GM12875 (cell line): ENCODE results near the gene ALAS1.

Experiments used
- H3K4me3 ChIP-seq: one replicate; pipeline ENCODE4 v1.5.1; 2011; ENCODE audit warnings: low read depth, low read length, control low read depth
- TF ChIP-seq, protein P1 (sequence below): IDR thresholded peaks from 2 replicates; pipeline ENCODE4 v1.5.1; 2011; ENCODE audit warnings: low read depth, mild to moderate bottlenecking, control low read depth, inconsistent platforms, low read length, moderate library complexity, borderline replicate concordance; ENCODE audit not compliant: insufficient read depth

Gene ALAS1

DNA sequence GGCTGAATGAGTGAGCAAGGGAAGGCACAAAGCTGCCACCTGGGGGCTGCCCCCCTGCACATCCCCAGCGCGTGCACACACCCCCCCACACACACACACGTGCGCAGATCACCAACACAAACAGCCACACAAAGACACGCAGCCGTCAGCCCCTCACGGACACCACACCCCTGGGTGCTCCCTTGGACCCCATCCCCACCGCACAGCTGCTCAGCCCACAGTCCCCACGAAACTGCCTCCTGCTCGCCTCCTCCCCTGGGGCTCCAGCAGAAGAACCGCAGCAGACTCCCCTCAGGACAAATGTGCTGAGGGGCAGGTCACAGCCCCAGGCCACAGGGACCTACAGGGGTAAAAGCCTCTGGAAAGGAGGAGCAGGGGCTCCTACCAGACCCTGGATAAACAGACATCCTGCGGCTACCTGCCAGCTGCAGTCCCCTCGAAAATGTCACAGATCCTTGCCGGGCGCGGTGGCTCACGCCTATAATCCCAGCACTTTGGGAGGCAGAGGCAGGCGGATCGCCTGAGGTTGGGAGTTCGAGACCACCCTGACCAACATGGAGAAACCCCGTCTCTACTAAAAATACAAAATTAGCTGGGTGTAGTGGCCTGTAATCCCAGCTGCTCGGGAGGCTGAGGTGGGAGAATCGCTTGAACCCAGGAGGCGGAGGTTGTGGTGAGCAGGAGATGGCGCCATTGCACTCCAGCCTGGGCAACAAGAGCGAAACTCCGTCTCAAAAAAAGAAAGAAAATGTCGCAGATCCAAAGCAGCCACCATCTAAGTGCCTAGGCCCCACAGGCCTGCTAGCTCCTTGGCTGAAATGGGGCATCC is 34.5 kb downstream of the ALAS1 start:
- TF ChIP-seq, protein P1, sequence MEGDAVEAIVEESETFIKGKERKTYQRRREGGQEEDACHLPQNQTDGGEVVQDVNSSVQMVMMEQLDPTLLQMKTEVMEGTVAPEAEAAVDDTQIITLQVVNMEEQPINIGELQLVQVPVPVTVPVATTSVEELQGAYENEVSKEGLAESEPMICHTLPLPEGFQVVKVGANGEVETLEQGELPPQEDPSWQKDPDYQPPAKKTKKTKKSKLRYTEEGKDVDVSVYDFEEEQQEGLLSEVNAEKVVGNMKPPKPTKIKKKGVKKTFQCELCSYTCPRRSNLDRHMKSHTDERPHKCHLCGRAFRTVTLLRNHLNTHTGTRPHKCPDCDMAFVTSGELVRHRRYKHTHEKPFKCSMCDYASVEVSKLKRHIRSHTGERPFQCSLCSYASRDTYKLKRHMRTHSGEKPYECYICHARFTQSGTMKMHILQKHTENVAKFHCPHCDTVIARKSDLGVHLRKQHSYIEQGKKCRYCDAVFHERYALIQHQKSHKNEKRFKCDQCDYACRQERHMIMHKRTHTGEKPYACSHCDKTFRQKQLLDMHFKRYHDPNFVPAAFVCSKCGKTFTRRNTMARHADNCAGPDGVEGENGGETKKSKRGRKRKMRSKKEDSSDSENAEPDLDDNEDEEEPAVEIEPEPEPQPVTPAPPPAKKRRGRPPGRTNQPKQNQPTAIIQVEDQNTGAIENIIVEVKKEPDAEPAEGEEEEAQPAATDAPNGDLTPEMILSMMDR = no peak
- no peak overlapping the region for H3K4me3 ChIP-seq

DNA sequence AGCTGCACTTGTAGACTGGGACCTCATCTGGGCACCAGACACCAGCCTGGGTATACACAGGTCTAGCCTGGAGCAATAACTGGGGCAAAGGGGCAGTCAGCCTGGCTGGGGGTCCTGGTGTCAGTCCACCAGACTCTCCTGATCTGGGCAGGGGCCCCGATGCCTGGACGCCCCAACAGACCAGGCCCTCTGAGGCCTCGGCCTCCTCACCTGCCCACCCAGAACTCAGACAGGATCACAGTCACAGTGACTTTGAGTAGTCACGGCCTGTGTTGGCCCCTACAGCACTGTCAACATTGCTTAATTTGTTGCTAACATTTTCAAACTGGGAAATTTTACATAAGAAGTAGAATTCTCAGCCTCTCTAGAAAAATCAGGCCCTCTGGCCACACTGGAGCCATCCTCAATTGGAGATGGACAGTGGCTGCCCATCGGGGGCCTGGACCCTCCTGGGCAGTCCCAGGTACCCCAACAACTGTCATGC is 35.2 kb downstream of the ALAS1 start:
- no peak overlapping the region for H3K4me3 ChIP-seq
- TF ChIP-seq, protein P1 = no peak

DNA sequence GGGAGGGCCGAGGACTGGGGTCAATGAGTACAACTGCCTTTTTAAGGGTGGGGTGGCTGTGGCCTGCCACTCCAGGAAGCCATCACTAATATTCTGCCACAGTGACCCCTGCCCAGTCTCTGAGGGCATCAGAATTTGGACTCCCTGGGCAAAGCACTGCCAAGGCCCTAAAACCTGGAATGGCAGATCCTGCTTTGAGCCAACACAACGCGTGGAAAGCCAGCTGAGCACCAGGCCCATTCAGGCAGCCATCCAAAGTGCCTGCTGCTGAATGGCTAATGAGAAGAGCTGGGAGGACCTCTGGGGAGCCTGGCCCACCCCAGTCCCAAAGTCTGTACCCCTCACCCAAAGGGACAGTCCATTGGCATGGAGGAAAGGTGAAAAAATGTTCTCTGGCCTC is 36.0 kb downstream of the ALAS1 start:
- TF ChIP-seq, protein P1 = no peak
- H3K4me3 ChIP-seq = no peak overlapping the region

DNA sequence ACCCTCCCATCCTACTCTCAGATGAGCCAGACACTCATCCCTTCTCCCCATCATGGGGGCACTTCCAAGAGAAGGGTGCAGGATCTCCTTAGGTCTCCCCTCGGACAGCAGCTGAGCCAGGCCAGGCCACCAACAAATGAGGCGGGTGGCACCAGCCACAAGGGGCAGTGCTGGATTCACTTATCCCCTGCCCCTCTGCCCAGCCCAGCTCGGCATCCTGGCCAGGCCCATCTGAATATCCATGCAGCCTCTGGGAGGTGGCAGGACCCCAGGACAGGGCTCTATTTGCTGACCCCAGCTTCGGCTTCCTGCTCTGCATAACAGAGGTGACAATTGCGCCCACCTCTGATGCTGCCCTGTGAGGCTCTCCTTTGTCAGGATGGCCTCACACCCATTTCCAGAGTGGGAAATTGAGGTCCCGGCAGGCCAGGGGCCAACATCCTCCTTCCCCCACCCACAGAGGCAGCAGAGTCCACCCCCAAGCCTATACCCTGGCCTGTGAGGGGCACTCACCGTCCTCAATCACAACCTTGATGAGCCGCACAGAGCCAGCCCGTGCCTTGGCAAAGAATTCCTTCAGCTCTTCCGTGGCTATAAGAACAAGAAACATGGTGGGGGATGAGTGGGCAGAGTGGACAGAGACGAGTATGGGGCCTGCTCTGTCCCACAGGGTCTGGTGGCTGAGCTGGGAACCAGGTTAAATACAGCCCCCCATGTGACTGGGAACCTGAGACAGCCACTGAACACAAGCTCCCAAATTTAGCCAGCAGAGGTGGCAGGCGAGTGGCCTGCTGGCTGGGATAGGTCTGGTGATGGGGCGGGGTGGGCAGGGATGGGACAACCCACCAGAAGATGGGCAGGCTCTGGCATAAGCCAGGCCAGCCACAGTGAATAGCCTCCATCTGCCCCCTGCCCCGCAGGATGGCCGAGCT is 36.8 kb downstream of the ALAS1 start:
- TF ChIP-seq, protein P1 = no peak
- no peak overlapping the region for H3K4me3 ChIP-seq

DNA sequence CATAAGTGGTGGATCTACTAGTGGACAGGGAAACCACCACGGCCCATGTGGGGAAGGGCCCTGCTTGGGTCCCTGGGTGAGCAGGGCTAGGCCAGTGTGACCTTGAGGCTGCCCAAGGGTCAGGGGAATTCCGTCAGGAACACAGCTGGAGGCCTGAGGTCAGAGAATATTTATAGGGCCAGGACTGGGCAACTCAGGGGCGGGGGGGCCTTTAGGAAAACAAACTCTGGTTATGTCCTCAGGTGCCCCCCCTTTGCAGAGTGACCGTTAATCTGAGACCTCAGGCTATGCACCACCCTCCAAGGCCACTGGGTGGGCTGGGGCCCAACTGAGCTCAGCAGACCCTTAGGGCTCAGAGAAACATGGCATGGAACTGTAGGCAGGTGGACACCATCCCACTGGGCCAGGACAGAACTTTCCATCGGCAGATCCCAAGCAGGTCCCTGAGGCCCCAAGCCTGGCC is 38.5 kb downstream of the ALAS1 start:
- TF ChIP-seq, protein P1 = 0 out of 2 replicates have a peak, but pooled peaks have one; percentile 12
- H3K4me3 ChIP-seq = no peak overlapping the region

DNA sequence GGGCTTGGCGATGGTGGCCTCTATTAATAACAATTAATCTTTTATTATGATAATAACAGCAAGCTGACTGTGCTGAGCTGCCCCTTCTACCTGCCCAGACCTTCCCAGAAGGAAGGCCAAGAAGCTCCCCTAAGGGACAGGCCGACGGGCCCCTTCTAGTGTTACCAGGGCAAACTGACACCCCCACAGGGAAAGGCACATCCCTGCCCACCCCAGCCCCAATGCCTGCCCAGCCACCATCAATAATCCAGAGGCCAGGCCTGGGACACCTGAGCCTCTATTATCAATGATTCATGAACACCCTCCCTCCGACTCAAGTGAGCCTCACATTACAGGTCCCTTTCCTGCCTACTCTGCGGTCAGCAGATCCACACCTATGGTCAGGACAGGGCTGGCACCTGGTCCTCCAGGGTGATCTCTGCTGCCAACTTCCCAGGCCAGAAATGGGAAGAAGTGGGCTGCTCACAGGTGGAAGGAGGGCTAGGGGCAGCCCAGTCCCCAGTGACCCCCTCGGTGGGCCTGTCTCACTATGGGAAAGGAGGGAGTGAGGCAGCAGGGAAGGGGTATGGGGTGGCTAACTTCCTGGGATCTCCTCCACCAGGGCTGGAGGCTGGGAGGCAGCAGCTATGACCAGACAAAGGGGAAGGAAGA is 39.2 kb downstream of the ALAS1 start:
- H3K4me3 ChIP-seq = peak overlapping the region; percentile 98
- TF ChIP-seq, protein P1 = no peak
